Measurements from ENCODE around the gene NAV3. TPM values are rescaled to one million over a fixed set of nuclear protein-coding genes. Genes with fewer than 3 reads are reported as not detected.

The NAV3 gene
- total and polyA plus RNA-seq, 7 donors = 0.47 to 4.2 (median 2.2) TPM

GRCh38 chr12:78086553-78087362, 256.1 kb downstream of the NAV3 start:
- no peaks in the 10 kb centered on the region for H3K4me1 ChIP-seq
- DNase-seq (no peak), ATAC-seq (no peak)
- H3K4me3 ChIP-seq = no peak overlapping the region
- intact Hi-C loops (cut with DNase I) = no loop called here
- no peaks in the 10 kb centered on the region for H3K36me3 ChIP-seq (ENCODE audit: insufficient read depth in 1 of 2, low read depth in 1 of 2)
- no peak overlapping the region for H3K27ac ChIP-seq
- no peaks in the 10 kb centered on the region for H3K9me3 ChIP-seq
- no peaks in the 10 kb centered on the region for H3K27me3 ChIP-seq (ENCODE audit: insufficient read depth in 3 of 3, low read length in 2 of 3)
- no peak for TF ChIP-seq CTCF (IDR thresholded peaks at IDR 0.05)

GRCh38 chr12:78087363-78087675, 256.6 kb downstream of the NAV3 start:
- Histone ChIP-seq H3K27me3 (ENCODE audit: insufficient read depth in 3 of 3, low read length in 2 of 3) (no peaks in the 10 kb centered on the region), H3K4me3 (no peak overlapping the region), H3K36me3 (ENCODE audit: insufficient read depth in 1 of 2, low read depth in 1 of 2) (no peaks in the 10 kb centered on the region), H3K4me1 (no peaks in the 10 kb centered on the region), H3K9me3 (no peaks in the 10 kb centered on the region), H3K27ac (no peak overlapping the region)
- ATAC-seq (no peak), DNase-seq (no peak)
- no peak for TF ChIP-seq CTCF (IDR thresholded peaks at IDR 0.05)
- intact Hi-C loops (cut with DNase I) = no loop called here
- WGBS, 3 donors = 91 to 95% (median 94%) methylated on average over 1 of the region's 1 CpG

- 38 to 42% (median 40%) methylated on average over 3 of the region's 3 CpGs for WGBS, 3 donors
- Histone ChIP-seq H3K9me3 (no peaks in the 10 kb centered on the region), H3K27ac (no peak overlapping the region), H3K4me3 (peak overlapping the region; percentile 42), H3K4me1 (no peaks in the 10 kb centered on the region), H3K36me3 (ENCODE audit: insufficient read depth in 1 of 2, low read depth in 1 of 2) (no peaks in the 10 kb centered on the region), H3K27me3 (ENCODE audit: insufficient read depth in 3 of 3, low read length in 2 of 3) (no peaks in the 10 kb centered on the region)
- no peak for TF ChIP-seq CTCF (IDR thresholded peaks at IDR 0.05)
- no peak for ATAC-seq
- intact Hi-C loops (cut with DNase I) = no loop called here
- no peak for DNase-seq
Measured at GRCh38 chr12:78088391-78088832, 257.7 kb downstream of the NAV3 start.

GRCh38 chr12:78090266-78090665, 259.6 kb downstream of the NAV3 start:
- H3K4me3 ChIP-seq = no peak overlapping the region
- DNase-seq = no peak
- ATAC-seq = no peak
- no peaks in the 10 kb centered on the region for H3K36me3 ChIP-seq (ENCODE audit: insufficient read depth in 1 of 2, low read depth in 1 of 2)
- intact Hi-C loops (cut with DNase I) = no loop called here
- H3K27me3 ChIP-seq (ENCODE audit: insufficient read depth in 3 of 3, low read length in 2 of 3) = no peaks in the 10 kb centered on the region
- H3K27ac ChIP-seq = no peak overlapping the region
- no peaks in the 10 kb centered on the region for H3K9me3 ChIP-seq
- no peaks in the 10 kb centered on the region for H3K4me1 ChIP-seq
- TF ChIP-seq CTCF (IDR thresholded peaks at IDR 0.05) = no peak

GRCh38 chr12:78095623-78096022, 264.9 kb downstream of the NAV3 start:
- TF ChIP-seq CTCF (IDR thresholded peaks at IDR 0.05) = no peak
- H3K4me1 ChIP-seq = no peaks in the 10 kb centered on the region
- no peaks in the 10 kb centered on the region for H3K36me3 ChIP-seq (ENCODE audit: insufficient read depth in 1 of 2, low read depth in 1 of 2)
- intact Hi-C loops (cut with DNase I) = no loop called here
- no peaks in the 10 kb centered on the region for H3K27me3 ChIP-seq (ENCODE audit: insufficient read depth in 3 of 3, low read length in 2 of 3)
- no peak for ATAC-seq
- no peak overlapping the region for H3K27ac ChIP-seq
- no peak for DNase-seq
- no peaks in the 10 kb centered on the region for H3K9me3 ChIP-seq
- no peak overlapping the region for H3K4me3 ChIP-seq
- WGBS, 3 donors = 62 to 100% (median 97%) methylated on average over 1 of the region's 1 CpG
